H1 (cell line): ENCODE measurements around the gene POLR3A. TPM values are rescaled to one million over a fixed set of nuclear protein-coding genes. Genes with fewer than 3 reads are reported as not detected.

ENCODE experiments used
- CTCF ChIA-PET: fragments of 300-600 bp; sonication (Branson Sonifier 250); formaldehyde crosslinking; loops from one replicate; lab custom pipeline; 2021; ENCODE audit not compliant: partially characterized antibody; lab: Charles Lee
- POLR2A ChIA-PET: fragments of 300-600 bp; sonication (Branson Sonifier 250); formaldehyde crosslinking; loops from one replicate; lab custom pipeline; 2021; ENCODE audit warnings: inconsistent platforms; ENCODE audit not compliant: partially characterized antibody; lab: Charles Lee
- DNase-seq, 2 experiments: peaks; one replicate each; pipeline versions ENCODE4 v3.0.0 to v3.0.0-alpha.2; 2010 to 2022; ENCODE audit warnings: low spot score in 2 of 2, low read depth in 1 of 2, mixed read lengths in 1 of 2
- FAIRE-seq: peaks from 2 replicates; lab custom pipeline; 2011; peaks lifted over from hg19 to GRCh38; lab: Jason Lieb, UNC
- H2AFZ ChIP-seq: 2 replicates; pipeline ENCODE4 v1.8.1; 2012; ENCODE audit warnings: low read length, inconsistent platforms
- H2AK5ac ChIP-seq: 2 replicates; pipeline ENCODE4 v1.6.1; 2013; ENCODE audit warnings: low read depth, low read length
- H2BK120ac ChIP-seq: replicated peaks from 2 replicates; pipeline ENCODE3; 2013; ENCODE audit warnings: low read depth, low read length, inconsistent platforms
- H2BK12ac ChIP-seq: 2 replicates; pipeline ENCODE4 v1.6.1; 2013; ENCODE audit warnings: low read depth, low read length
- H2BK15ac ChIP-seq: 2 replicates; pipeline ENCODE4 v1.6.1; 2013; ENCODE audit warnings: low read length
- H2BK20ac ChIP-seq: 2 replicates; pipeline ENCODE4 v1.6.1; 2013; ENCODE audit warnings: low read length
- H2BK5ac ChIP-seq: 2 replicates; pipeline ENCODE4 v1.6.1; 2013; ENCODE audit warnings: low read depth, low read length
- H3K14ac ChIP-seq: 2 replicates; pipeline ENCODE4 v1.6.1; 2013; ENCODE audit warnings: inconsistent platforms; ENCODE audit not compliant: insufficient read length
- H3K18ac ChIP-seq: 2 replicates; pipeline ENCODE4 v1.6.1; 2013; ENCODE audit warnings: low read length; ENCODE audit errors: extremely low read depth
- H3K23ac ChIP-seq: 2 replicates; pipeline ENCODE4 v1.6.1; 2013; ENCODE audit warnings: inconsistent platforms; ENCODE audit not compliant: insufficient read length
- H3K23me2 ChIP-seq: 2 replicates; pipeline ENCODE4 v1.6.1; 2013; ENCODE audit warnings: low read depth, low read length
- H3K27ac ChIP-seq: 2 replicates; pipeline ENCODE4 v1.6.1; 2011; ENCODE audit warnings: low read depth, low read length, inconsistent platforms
- H3K27me3 ChIP-seq, 4 experiments: replicated peaks in 1 of 4; 1 replicate in 1 of 4; 2 replicates in 3 of 4; pipeline versions ENCODE4 v1.6.1 to v1.8.1; 2011 to 2013; ENCODE audit warnings: low read length in 3 of 4, mild to moderate bottlenecking in 3 of 4, inconsistent platforms in 2 of 4, mixed read lengths in 2 of 4, moderate library complexity in 1 of 4; ENCODE audit not compliant: control insufficient read depth in 3 of 4, insufficient read depth in 3 of 4; ENCODE audit errors: extremely low read depth in 1 of 4
- H3K36me3 ChIP-seq, 4 experiments: 2 replicates each; pipeline versions ENCODE4 v1.6.1 to v1.8.1; 2011 to 2013; ENCODE audit warnings: mild to moderate bottlenecking in 4 of 4, low read length in 3 of 4, moderate library complexity in 2 of 4, control low read depth in 1 of 4, inconsistent platforms in 1 of 4; ENCODE audit not compliant: insufficient read depth in 4 of 4, control insufficient read depth in 2 of 4
- H3K4ac ChIP-seq: replicated peaks from 2 replicates; pipeline ENCODE3; 2013; ENCODE audit warnings: low read length, low read depth, mixed read lengths, inconsistent platforms; ENCODE audit not compliant: insufficient read length
- H3K4me1 ChIP-seq, 4 experiments: replicated peaks in 1 of 4; 1 replicate in 1 of 4; 2 replicates in 3 of 4; pipeline versions ENCODE4 v1.6.1 to v1.8.1; 2011 to 2013; ENCODE audit warnings: low read length in 3 of 4, inconsistent platforms in 2 of 4, mixed read lengths in 1 of 4; ENCODE audit not compliant: insufficient read depth in 4 of 4, control insufficient read depth in 3 of 4
- H3K4me2 ChIP-seq, 2 experiments: 2 replicates each; pipeline versions ENCODE4 v1.6.1 to v1.8.1; 2011 to 2013; ENCODE audit warnings: low read depth in 2 of 2, low read length in 2 of 2, control low read depth in 1 of 2, inconsistent platforms in 1 of 2, mild to moderate bottlenecking in 1 of 2; ENCODE audit not compliant: insufficient read depth in 1 of 2
- H3K4me3 ChIP-seq, 4 experiments: fragments of 200-600, 300-600 bp in 1 of 4; sonication (generic), shearing (Covaris generic), sonication (Bioruptor Twin) in 1 of 4; 2 replicates each; pipeline versions ENCODE4 v1.5.1 to v1.8.1; 2011 to 2016; ENCODE audit warnings: low read length in 4 of 4, low read depth in 3 of 4, control low read depth in 2 of 4, inconsistent platforms in 2 of 4, mild to moderate bottlenecking in 2 of 4, mixed read lengths in 1 of 4, moderate library complexity in 1 of 4; ENCODE audit not compliant: insufficient read depth in 2 of 4; ENCODE audit errors: extremely low read depth in 1 of 4
- H3K56ac ChIP-seq: replicated peaks from 2 replicates; pipeline ENCODE3; 2013; ENCODE audit warnings: low read depth, mild to moderate bottlenecking, mixed read lengths, low read length, inconsistent platforms; ENCODE audit not compliant: insufficient read length
- H3K79me1 ChIP-seq: 2 replicates; pipeline ENCODE4 v1.6.1; 2013; ENCODE audit warnings: low read depth, low read length, control low read depth
- H3K79me2 ChIP-seq, 2 experiments: 2 replicates each; pipeline versions ENCODE4 v1.6.1 to v1.8.1; 2012 to 2013; ENCODE audit warnings: low read length in 2 of 2, mild to moderate bottlenecking in 2 of 2, inconsistent platforms in 1 of 2; ENCODE audit not compliant: insufficient read depth in 2 of 2, control insufficient read depth in 1 of 2
- H3K9ac ChIP-seq, 4 experiments: replicated peaks in 1 of 4; 1 replicate in 1 of 4; 2 replicates in 3 of 4; pipeline versions ENCODE4 v1.6.1 to v1.8.1; 2011 to 2013; ENCODE audit warnings: low read depth in 3 of 4, low read length in 3 of 4, control low read depth in 2 of 4, mild to moderate bottlenecking in 2 of 4, moderate library complexity in 2 of 4, inconsistent platforms in 1 of 4; ENCODE audit errors: extremely low read depth in 1 of 4
- H3K9me3 ChIP-seq, 2 experiments: 2 replicates each; pipeline versions ENCODE4 v1.6.1 to v1.8.1; 2012 to 2013; ENCODE audit warnings: mild to moderate bottlenecking in 2 of 2, moderate library complexity in 2 of 2, control low read depth in 1 of 2, inconsistent platforms in 1 of 2, low read depth in 1 of 2, low read length in 1 of 2, mixed read lengths in 1 of 2; ENCODE audit not compliant: insufficient read depth in 2 of 2
- H4K20me1 ChIP-seq, 2 experiments: replicated peaks in 1 of 2; 2 replicates each; pipeline versions ENCODE3 to v1.8.1; 2011 to 2013; ENCODE audit warnings: inconsistent platforms in 2 of 2, low read length in 2 of 2, mild to moderate bottlenecking in 1 of 2; ENCODE audit not compliant: insufficient read depth in 2 of 2, control insufficient read depth in 1 of 2
- H4K5ac ChIP-seq: 2 replicates; pipeline ENCODE4 v1.6.1; 2013; ENCODE audit warnings: low read length, low read depth, mixed read lengths, inconsistent platforms; ENCODE audit not compliant: insufficient read length
- H4K8ac ChIP-seq: 2 replicates; pipeline ENCODE4 v1.8.0; 2013; ENCODE audit warnings: mild to moderate bottlenecking, moderate library complexity, low read length, inconsistent platforms; ENCODE audit not compliant: insufficient read depth; ENCODE audit errors: extremely low read depth
- H4K91ac ChIP-seq: replicated peaks from 2 replicates; pipeline ENCODE3; 2013; ENCODE audit warnings: low read length, mixed read lengths, inconsistent platforms; ENCODE audit not compliant: insufficient read length
- BCL11A ChIP-seq, 2 experiments: IDR thresholded peaks; one replicate each; pipeline ENCODE4 v1.6.1; 2011; ENCODE audit warnings: low read depth in 2 of 2, low read length in 2 of 2, mild to moderate bottlenecking in 2 of 2
- BRCA1 ChIP-seq: IDR thresholded peaks from 2 replicates; pipeline ENCODE4 v1.6.1; 2012; ENCODE audit warnings: low read depth, low read length, improper control_type of control experiment
- CHD1 ChIP-seq: IDR thresholded peaks from 2 replicates; pipeline ENCODE4 v1.6.1; 2012; ENCODE audit warnings: low read depth, low read length, improper control_type of control experiment
- HDAC2 ChIP-seq, 2 experiments: fragments of 300-600 bp in 1 of 2; sonication (generic) in 1 of 2; IDR thresholded peaks; 2 replicates each; pipeline ENCODE4 v1.6.1; 2011 to 2012; ENCODE audit warnings: low read depth in 2 of 2, low read length in 2 of 2, mild to moderate bottlenecking in 2 of 2, moderate library complexity in 2 of 2, borderline replicate concordance in 1 of 2, inconsistent platforms in 1 of 2
- KDM1A ChIP-seq: fragments of 200-600, 300-600 bp; sonication (generic); IDR thresholded peaks from 2 replicates; pipeline ENCODE4 v1.7.1; 2016; ENCODE audit warnings: mild to moderate bottlenecking, low read length, borderline replicate concordance
- NRF1 ChIP-seq: IDR thresholded peaks from 2 replicates; pipeline ENCODE4 v1.6.1; 2011; ENCODE audit warnings: mild to moderate bottlenecking, low read depth, low read length, improper control_type of control experiment
- RNF2 ChIP-seq: fragments of 200-900, 300-1000 bp; sonication (generic); IDR thresholded peaks from 2 replicates; pipeline ENCODE4 v1.7.1; 2016; ENCODE audit warnings: borderline replicate concordance, low read depth, mild to moderate bottlenecking, antibody characterized with exemption, low read length; ENCODE audit not compliant: poor library complexity, severe bottlenecking; ENCODE audit errors: missing control alignments
- TAF7 ChIP-seq: optimal IDR thresholded peaks from 2 replicates; pipeline ENCODE3; 2011; ENCODE audit warnings: low read depth, mild to moderate bottlenecking, inconsistent platforms, low read length, moderate library complexity, borderline replicate concordance
- ZNF274 ChIP-seq: IDR thresholded peaks from 2 replicates; pipeline ENCODE4 v1.7.0; 2012; ENCODE audit warnings: low read length, borderline replicate concordance; ENCODE audit errors: extremely low read depth
- WGBS, 2 experiments: shearing (Covaris generic) in 1 of 2; methylation state at CpG; one replicate each; pipeline versions ENCODE4 v1.1.6 to v1.1.7; 2013 to 2015; ENCODE audit warnings: low lambda C conversion rate in 2 of 2, mixed read lengths in 2 of 2, inconsistent platforms in 1 of 2, low coverage in 1 of 2, missing lambda C conversion rate in 1 of 2; ENCODE audit not compliant: insufficient replicate concordance in 2 of 2, insufficient coverage in 1 of 2, insufficient read length in 1 of 2; ENCODE audit errors: extremely low coverage in 1 of 2, missing lambda C conversion rate in 1 of 2; 5-methylcytosine and 5-hydroxymethylcytosine counted together
- polyA plus RNA-seq, 7 experiments: library from polyadenylated mRNA; depleted of rRNA in 3 of 7; stranded (reverse) in 5 of 7; unstranded in 2 of 7; fragments of >200 nt in 5 of 7; fragments of 200-250 nt in 2 of 7; gene quantifications; 1 replicate in 5 of 7; 2 replicates in 1 of 7; 4 replicates in 1 of 7; pipeline versions ENCODE4 v1.2.1 to v1.2.3, GENCODE V29; 2011 to 2013; ENCODE audit warnings: missing spikeins in 2 of 7, mixed read lengths in 2 of 7
- total RNA-seq: library from RNA; stranded (reverse); fragmentation: NEBNext Ultra II Directional; extraction: Animal tissue kit (Norgen Biotek cat#: 25700); gene quantifications from 2 replicates; pipeline ENCODE4 v1.2.1, GENCODE V29; 2021
- TF ChIP-seq, protein P1 (sequence below): IDR thresholded peaks from 2 replicates; pipeline ENCODE4 v1.6.1; 2012; ENCODE audit warnings: inconsistent platforms
- TF ChIP-seq, protein P2 (sequence below): IDR thresholded peaks from 2 replicates; pipeline ENCODE4 v1.6.1; 2011; ENCODE audit warnings: low read length, improper control_type of control experiment

Gene POLR3A
- total and polyA plus RNA-seq, 2 of the 8 experiments (the other 6 are each of a cell fraction or from before 2014, with no cell fraction given): 11.3 to 38.6 TPM

DNA sequence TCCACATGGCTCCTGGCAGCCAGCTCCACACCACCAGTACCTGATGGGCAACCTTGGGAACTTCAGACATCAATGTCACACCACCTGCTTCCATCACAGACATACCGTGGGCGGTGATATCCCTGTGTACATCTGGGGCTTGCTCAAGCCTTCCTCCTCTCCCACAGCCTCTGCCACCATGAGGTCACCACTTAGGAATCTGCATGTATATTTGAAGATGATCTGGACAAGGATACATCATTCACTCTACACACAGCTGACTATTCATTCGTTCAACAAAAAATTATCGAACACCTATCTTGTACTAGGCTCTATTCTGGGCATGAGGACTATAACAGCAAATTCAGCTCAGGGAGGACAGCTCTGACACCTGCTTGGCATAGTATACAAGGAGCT, 109.6 kb downstream of the POLR3A start:
- Histone ChIP-seq H3K18ac (no peak overlapping the region), H3K9ac (0 out of 7 replicates have a peak overlapping the region, but pooled peaks of 1 of the 4 experiments have one; percentile 21), H3K36me3 (no peaks in the 10 kb centered on the region; a peak in 1 of 8 replicates), H3K23me2 (no peaks in the 10 kb centered on the region), H2BK5ac (no peak overlapping the region), H3K79me2 (peaks cover 4 to 91% of the 10 kb centered on the region in 2 experiments; a peak in 3 of 4 replicates), H4K5ac (no peak overlapping the region), H3K9me3 (no peaks in the 10 kb centered on the region), H2AFZ (no peak overlapping the region), H3K14ac (no peak overlapping the region), H2BK15ac (no peak overlapping the region), H4K8ac (no peak overlapping the region), H2BK20ac (no peak overlapping the region), H3K4me2 (no peak overlapping the region), H3K4me3 (no peak overlapping the region), H2BK120ac (no peak overlapping the region), H3K4me1 (peaks cover 0 to 12% (median 4%) of the 10 kb centered on the region in 4 experiments; a peak in 5 of 7 replicates), H3K27ac (no peak overlapping the region), H4K20me1 (peaks cover 2 to 14% of the 10 kb centered on the region in 2 experiments), H3K56ac (no peak overlapping the region), H3K23ac (no peak overlapping the region), H3K4ac (no peak overlapping the region), H3K27me3 (no peaks in the 10 kb centered on the region), H2BK12ac (no peak overlapping the region), H3K79me1 (peaks cover 20% of the 10 kb centered on the region), H4K91ac (no peak overlapping the region), H2AK5ac (peak overlapping the region; percentile 95)
- FAIRE-seq: no peak
- CTCF ChIA-PET: interaction anchor here (1.3 to 4.9 kb wide), 5 partner anchors 11 to 55 kb away, joined by 4 to 36 read pairs (median 7); no protein-coding TSS in a partner anchor
- DNase-seq: no peak
- POLR2A ChIA-PET: interaction anchor here (1.7 to 2.1 kb wide), 2 partner anchors 8 to 9 kb away, joined by 4 to 6 read pairs; no protein-coding TSS in a partner anchor
- WGBS, 2 experiments: 88% methylated on average over 4 of the region's 4 CpGs; no CpG with 5 or more reads in 1 of the 2 experiments
- no peak for TF ChIP-seq HDAC2 (IDR thresholded peaks at IDR 0.05; ENCODE audit: borderline replicate concordance in 1 of 2, low read depth in 2 of 2, low read length in 2 of 2)
- TF ChIP-seq CHD1: no peak
- TF ChIP-seq BRCA1: no peak
- TF ChIP-seq ZNF274: no peak
- TF ChIP-seq, protein P1, sequence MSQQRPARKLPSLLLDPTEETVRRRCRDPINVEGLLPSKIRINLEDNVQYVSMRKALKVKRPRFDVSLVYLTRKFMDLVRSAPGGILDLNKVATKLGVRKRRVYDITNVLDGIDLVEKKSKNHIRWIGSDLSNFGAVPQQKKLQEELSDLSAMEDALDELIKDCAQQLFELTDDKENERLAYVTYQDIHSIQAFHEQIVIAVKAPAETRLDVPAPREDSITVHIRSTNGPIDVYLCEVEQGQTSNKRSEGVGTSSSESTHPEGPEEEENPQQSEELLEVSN: no peak
- TF ChIP-seq TAF7: no peak
- TF ChIP-seq, protein P2, sequence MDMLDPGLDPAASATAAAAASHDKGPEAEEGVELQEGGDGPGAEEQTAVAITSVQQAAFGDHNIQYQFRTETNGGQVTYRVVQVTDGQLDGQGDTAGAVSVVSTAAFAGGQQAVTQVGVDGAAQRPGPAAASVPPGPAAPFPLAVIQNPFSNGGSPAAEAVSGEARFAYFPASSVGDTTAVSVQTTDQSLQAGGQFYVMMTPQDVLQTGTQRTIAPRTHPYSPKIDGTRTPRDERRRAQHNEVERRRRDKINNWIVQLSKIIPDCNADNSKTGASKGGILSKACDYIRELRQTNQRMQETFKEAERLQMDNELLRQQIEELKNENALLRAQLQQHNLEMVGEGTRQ: no peak
- no peak for TF ChIP-seq RNF2
- no peak for TF ChIP-seq KDM1A
- no peak for TF ChIP-seq NRF1
- TF ChIP-seq BCL11A (IDR thresholded peaks at IDR 0.05; ENCODE audit: low read depth in 2 of 2, low read length in 2 of 2): no peak
